GM18517 (cell line): Measurements from ENCODE around the gene STRIP1.

Experiments used
- ATAC-seq: cut with Tn5 transposase; IDR thresholded peaks from one replicate; pipeline ENCODE4 v1.9.1; 2021; ENCODE audit warnings: mild to moderate bottlenecking, moderate library complexity; ENCODE audit not compliant: unreplicated experiment

STRIP1 gene

GRCh38 chr1:110050602-110051261 lies 16.3 kb downstream of the STRIP1 start:
- ATAC-seq = no peak

GRCh38 chr1:110051262-110051648 lies 16.8 kb downstream of the STRIP1 start:
- no peak for ATAC-seq

DNA sequence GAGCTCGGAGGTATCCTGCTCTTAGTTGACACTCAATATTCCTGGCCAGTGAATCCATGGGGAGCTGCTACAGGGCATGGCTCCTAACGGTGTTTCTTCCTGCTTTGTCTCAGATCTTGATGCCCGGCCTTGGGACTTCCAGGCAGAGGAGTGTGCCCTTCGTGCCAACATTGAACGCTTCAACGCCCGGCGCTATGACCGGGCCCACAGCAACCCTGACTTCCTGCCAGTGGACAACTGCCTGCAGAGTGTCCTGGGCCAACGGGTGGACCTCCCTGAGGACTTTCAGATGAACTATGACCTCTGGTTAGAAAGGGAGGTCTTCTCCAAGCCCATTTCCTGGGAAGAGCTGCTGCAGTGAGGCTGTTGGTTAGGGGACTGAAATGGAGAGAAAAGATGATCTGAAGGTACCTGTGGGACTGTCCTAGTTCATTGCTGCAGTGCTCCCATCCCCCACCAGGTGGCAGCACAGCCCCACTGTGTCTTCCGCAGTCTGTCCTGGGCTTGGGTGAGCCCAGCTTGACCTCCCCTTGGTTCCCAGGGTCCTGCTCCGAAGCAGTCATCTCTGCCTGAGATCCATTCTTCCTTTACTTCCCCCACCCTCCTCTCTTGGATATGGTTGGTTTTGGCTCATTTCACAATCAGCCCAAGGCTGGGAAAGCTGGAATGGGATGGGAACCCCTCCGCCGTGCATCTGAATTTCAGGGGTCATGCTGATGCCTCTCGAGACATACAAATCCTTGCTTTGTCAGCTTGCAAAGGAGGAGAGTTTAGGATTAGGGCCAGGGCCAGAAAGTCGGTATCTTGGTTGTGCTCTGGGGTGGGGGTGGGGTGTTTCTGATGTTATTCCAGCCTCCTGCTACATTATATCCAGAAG lies 19.4 kb downstream of the STRIP1 start:
- no peak for ATAC-seq

- ATAC-seq = no peak
Measured at GRCh38 chr1:110055493-110056284, 21.3 kb downstream of the STRIP1 start.

- ATAC-seq = no peak
Measured at GRCh38 chr1:110056285-110056683, 21.9 kb downstream of the STRIP1 start.

GRCh38 chr1:110056776-110057175 lies 22.4 kb downstream of the STRIP1 start:
- ATAC-seq = no peak

- ATAC-seq = no peak
Measured at GRCh38 chr1:110057963-110058518, 23.6 kb downstream of the STRIP1 start.

- no peak for ATAC-seq
Measured at GRCh38 chr1:110058591-110058990, 24.2 kb downstream of the STRIP1 start.

- no peak for ATAC-seq
Measured at GRCh38 chr1:110059133-110059863, 24.9 kb downstream of the STRIP1 start.

- no peak for ATAC-seq
Measured at GRCh38 chr1:110060034-110060661, 25.7 kb downstream of the STRIP1 start.

- no peak for ATAC-seq
Measured at GRCh38 chr1:110060662-110061060, 26.2 kb downstream of the STRIP1 start.

- no peak for ATAC-seq
Measured at GRCh38 chr1:110061341-110061740, 26.9 kb downstream of the STRIP1 start.

DNA sequence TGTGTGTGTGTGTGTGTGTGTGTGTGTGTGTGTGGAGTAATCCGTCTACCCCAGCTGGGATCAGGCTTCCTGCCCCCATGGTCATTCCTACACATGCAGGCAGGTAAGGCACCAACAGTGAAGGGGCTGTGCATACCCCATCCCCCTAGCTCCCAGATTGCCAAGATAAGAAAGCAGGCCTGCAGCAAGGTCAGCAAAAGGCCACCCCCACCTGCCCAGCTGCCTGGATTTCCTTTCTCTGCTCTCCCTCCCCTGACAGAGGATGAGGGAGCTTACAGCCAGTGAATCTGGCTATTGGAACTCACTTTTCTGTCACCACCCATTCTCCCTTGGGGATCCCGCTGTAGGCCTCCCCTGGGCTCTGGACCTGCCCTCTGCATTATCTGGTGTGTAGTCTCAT lies 28.2 kb downstream of the STRIP1 start:
- ATAC-seq = no peak

GRCh38 chr1:110063781-110064180 lies 29.4 kb downstream of the STRIP1 start:
- ATAC-seq = no peak

DNA sequence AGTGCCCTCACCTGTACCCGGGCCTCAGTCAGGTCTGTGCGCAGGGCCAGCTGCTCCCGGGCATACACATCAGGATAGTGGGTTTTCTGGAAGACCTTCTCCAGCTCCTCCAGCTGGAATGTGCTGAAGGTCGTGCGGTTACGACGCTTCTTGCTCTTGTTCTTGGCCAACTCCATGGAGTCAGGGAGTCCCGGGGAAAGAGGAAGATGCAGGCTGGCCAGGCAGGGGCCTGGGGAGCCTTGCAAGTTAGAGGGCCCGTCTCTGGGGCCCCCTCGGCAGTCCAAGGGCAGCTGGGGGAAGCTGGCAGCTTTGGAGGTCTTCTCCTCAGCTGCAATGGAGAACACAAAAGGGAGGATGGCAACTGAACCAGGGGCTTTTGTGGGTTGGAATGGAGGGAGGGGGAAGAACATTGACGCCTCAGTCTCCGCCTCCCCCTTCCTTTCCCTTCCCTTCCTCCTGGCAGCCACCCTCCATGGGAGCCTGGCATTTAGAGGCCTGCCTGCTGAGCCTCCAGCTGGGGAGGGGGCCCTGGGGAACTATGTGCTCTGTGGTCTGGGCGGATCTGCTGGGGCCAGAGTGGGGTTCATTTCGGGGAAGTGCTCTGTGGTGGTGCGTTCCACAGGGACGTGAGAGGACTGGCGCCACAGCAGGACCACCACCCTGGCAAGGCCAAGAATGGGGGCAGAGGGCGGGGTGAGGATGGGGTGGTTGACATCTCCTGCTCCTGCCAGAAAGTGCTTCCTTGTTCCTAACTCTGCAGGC lies 30.3 kb downstream of the STRIP1 start:
- ATAC-seq = no peak

- ATAC-seq = no peak
Measured at GRCh38 chr1:110065841-110066240, 31.4 kb downstream of the STRIP1 start.

DNA sequence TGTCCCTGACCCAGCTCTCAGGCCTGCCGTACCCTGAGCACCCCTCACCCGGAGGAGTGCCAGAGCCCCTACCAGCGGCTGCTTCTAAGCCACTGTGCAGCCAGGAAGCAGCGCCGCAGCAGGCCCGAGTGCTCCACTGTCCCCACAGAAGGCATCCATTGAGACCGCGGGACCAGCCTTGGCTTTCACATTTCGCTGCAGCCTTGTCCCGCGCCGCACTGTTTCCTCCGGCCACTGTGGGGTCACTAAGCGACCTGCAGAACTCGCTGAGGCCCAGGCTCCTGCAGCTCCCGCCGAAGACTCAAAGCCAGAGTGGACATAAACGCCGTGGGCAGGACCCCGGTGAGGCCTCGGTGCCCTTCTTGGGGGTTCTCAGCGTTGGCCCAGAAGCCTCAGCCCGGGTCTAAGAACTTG lies 33.1 kb downstream of the STRIP1 start:
- ATAC-seq = no peak

GRCh38 chr1:110067893-110068645 lies 33.6 kb downstream of the STRIP1 start:
- no peak for ATAC-seq
